IMR-90 (cell line): ENCODE data around the gene ACOX1. TPM values are rescaled to one million over a fixed set of nuclear protein-coding genes. Genes with fewer than 3 reads are reported as not detected.

Experiments
- ATAC-seq: fragments of 200-7000 bp; cut with Tn5 transposase; 2 replicates; pipeline ENCODE4 v1.9.1; 2020; ENCODE audit warnings: low read depth, mild to moderate bottlenecking, moderate library complexity
- BruUV-seq: library from RNA; stranded (reverse); fragments of 400-500 nt; replicated peaks from 2 replicates; lab custom pipeline; 2021; lab: Mats Ljungman, UMichigan
- CTCF ChIA-PET: fragments of 300-600 bp; formaldehyde crosslinking; extraction: SDS; loops from one replicate; lab custom pipeline; 2021; ENCODE audit warnings: antibody characterized with exemption; lab: Yijun Ruan, JAX
- POLR2A ChIA-PET: fragments of 300-600 bp; sonication (Branson Sonifier 250); formaldehyde crosslinking; loops from one replicate; lab custom pipeline; 2022; ENCODE audit warnings: antibody characterized with exemption; ENCODE audit not compliant: unreplicated experiment; lab: Charles Lee
- DNase-seq: peaks from one replicate; pipeline ENCODE4 v3.0.0; 2013
- H2AFZ ChIP-seq: replicated peaks from 2 replicates; pipeline ENCODE3; 2013; ENCODE audit warnings: low read length, mild to moderate bottlenecking; ENCODE audit not compliant: poor library complexity
- H2AK5ac ChIP-seq: 2 replicates; pipeline ENCODE4 v1.6.1; 2013; ENCODE audit warnings: low read depth, low read length, inconsistent platforms
- H2AK9ac ChIP-seq: replicated peaks from 2 replicates; pipeline ENCODE3; 2013; ENCODE audit warnings: mild to moderate bottlenecking, low read depth, low read length, moderate library complexity; ENCODE audit not compliant: poor library complexity
- H2BK120ac ChIP-seq: 2 replicates; pipeline ENCODE4 v1.6.1; 2013; ENCODE audit warnings: low read depth, low read length, inconsistent platforms
- H2BK15ac ChIP-seq: 3 replicates; pipeline ENCODE4 v1.6.1; 2013; ENCODE audit warnings: low read depth, low read length, inconsistent platforms
- H2BK20ac ChIP-seq: 2 replicates; pipeline ENCODE4 v1.6.1; 2013; ENCODE audit warnings: low read depth, mild to moderate bottlenecking, inconsistent platforms, low read length, moderate library complexity
- H2BK5ac ChIP-seq: 2 replicates; pipeline ENCODE4 v1.6.1; 2013; ENCODE audit warnings: mild to moderate bottlenecking, low read depth, low read length, inconsistent platforms; ENCODE audit not compliant: poor library complexity, severe bottlenecking
- H3K14ac ChIP-seq: replicated peaks from 2 replicates; pipeline ENCODE4 v1.6.1; 2013; ENCODE audit warnings: low read depth, low read length, inconsistent platforms
- H3K18ac ChIP-seq: 2 replicates; pipeline ENCODE4 v1.6.1; 2013; ENCODE audit warnings: low read depth, low read length, control low read depth
- H3K23ac ChIP-seq: 2 replicates; pipeline ENCODE4 v1.6.1; 2013; ENCODE audit warnings: low read depth, low read length, inconsistent platforms
- H3K27ac ChIP-seq: 2 replicates; pipeline ENCODE4 v1.5.1; 2013; ENCODE audit warnings: mild to moderate bottlenecking, control low read depth, low read length; ENCODE audit not compliant: insufficient read depth
- H3K27me3 ChIP-seq: 2 replicates; pipeline ENCODE4 v1.6.1; 2013; ENCODE audit warnings: low read length; ENCODE audit not compliant: control insufficient read depth, insufficient read depth
- H3K36me3 ChIP-seq: 2 replicates; pipeline ENCODE4 v1.6.1; 2013; ENCODE audit warnings: low read length, mixed read lengths; ENCODE audit not compliant: control insufficient read depth, insufficient read depth
- H3K4ac ChIP-seq: 2 replicates; pipeline ENCODE4 v1.6.1; 2013; ENCODE audit warnings: low read depth, low read length, inconsistent platforms
- H3K4me1 ChIP-seq: 2 replicates; pipeline ENCODE4 v1.6.1; 2013; ENCODE audit warnings: low read length, mixed read lengths; ENCODE audit not compliant: control insufficient read depth, insufficient read depth
- H3K4me2 ChIP-seq: 2 replicates; pipeline ENCODE4 v1.6.1; 2013; ENCODE audit warnings: low read depth, mild to moderate bottlenecking, control low read depth, low read length, moderate library complexity
- H3K4me3 ChIP-seq: 2 replicates; pipeline ENCODE4 v1.5.1; 2013; ENCODE audit warnings: low read depth, mild to moderate bottlenecking, control low read depth, low read length, moderate library complexity; ENCODE audit not compliant: insufficient read depth
- H3K56ac ChIP-seq: 2 replicates; pipeline ENCODE4 v1.6.1; 2013; ENCODE audit warnings: low read length, inconsistent platforms; ENCODE audit not compliant: insufficient read depth; ENCODE audit errors: extremely low read depth
- H3K79me1 ChIP-seq, 2 experiments: 2 replicates each; pipeline ENCODE4 v1.6.1; 2013; ENCODE audit warnings: low read length in 2 of 2, inconsistent platforms in 1 of 2, low read depth in 1 of 2
- H3K9ac ChIP-seq: 2 replicates; pipeline ENCODE4 v1.6.1; 2013; ENCODE audit warnings: low read depth, low read length, control low read depth
- H3K9me1 ChIP-seq: 2 replicates; pipeline ENCODE4 v1.6.1; 2013; ENCODE audit warnings: low read length, inconsistent platforms; ENCODE audit not compliant: insufficient read depth
- H3K9me3 ChIP-seq: 2 replicates; pipeline ENCODE4 v1.6.1; 2013; ENCODE audit warnings: low read length; ENCODE audit not compliant: control insufficient read depth, insufficient read depth
- H4K20me1 ChIP-seq: 2 replicates; pipeline ENCODE4 v1.6.1; 2013; ENCODE audit warnings: low read length, inconsistent platforms; ENCODE audit not compliant: insufficient read depth
- H4K5ac ChIP-seq: 2 replicates; pipeline ENCODE4 v1.6.1; 2013; ENCODE audit warnings: mild to moderate bottlenecking, low read depth, low read length, control low read depth
- H4K8ac ChIP-seq, 2 experiments: 2 replicates each; pipeline ENCODE4 v1.6.1; 2013; ENCODE audit warnings: low read depth in 2 of 2, low read length in 2 of 2, control low read depth in 1 of 2, inconsistent platforms in 1 of 2
- H4K91ac ChIP-seq: 2 replicates; pipeline ENCODE4 v1.6.1; 2013; ENCODE audit warnings: low read depth, low read length, inconsistent platforms; ENCODE audit not compliant: insufficient read depth
- BHLHE40 ChIP-seq: fragments of 150-350 bp; IDR thresholded peaks from 2 replicates; pipeline ENCODE4 v1.6.1; 2016; ENCODE audit warnings: mild to moderate bottlenecking, low read depth, low read length
- MAZ ChIP-seq: IDR thresholded peaks from 2 replicates; pipeline ENCODE4 v1.6.1; 2012; ENCODE audit warnings: low read depth, mild to moderate bottlenecking, low read length, improper control_type of control experiment, moderate library complexity, borderline replicate concordance
- RCOR1 ChIP-seq: IDR thresholded peaks from 2 replicates; pipeline ENCODE4 v1.6.1; 2012; ENCODE audit warnings: mild to moderate bottlenecking, low read length, improper control_type of control experiment; ENCODE audit not compliant: insufficient replicate concordance
- WGBS, 2 experiments: methylation state at CpG; one replicate each; pipeline versions ENCODE4 v1.1.5 to v1.1.7; 2013; ENCODE audit warnings: missing lambda C conversion rate in 2 of 2; ENCODE audit not compliant: insufficient read length in 1 of 2; ENCODE audit errors: extremely low coverage in 2 of 2; 5-methylcytosine and 5-hydroxymethylcytosine counted together
- dilution Hi-C: fragments of 300-500 bp; cut with HindIII; formaldehyde crosslinking; loops from one replicate; pipeline ENCODE4 v1.14.3; 2018; ENCODE audit warnings: low sequenced_read_pairs; ENCODE audit not compliant: unreplicated experiment
- in situ Hi-C: fragments of 300-500 bp; cut with MboI; formaldehyde crosslinking; loops from 3 replicates; pipeline ENCODE4 v1.14.3; 2019; ENCODE audit warnings: low sequenced_read_pairs, inconsistent platforms, mixed read lengths
- intact Hi-C: fragments of 100-400 bp; cut with micrococcal nuclease; formaldehyde crosslinking; loops from 2 replicates; pipeline ENCODE4 v1.10.0; 2022
- polyA plus RNA-seq, 3 experiments: library from polyadenylated mRNA; depleted of rRNA; stranded (reverse); fragments of >200 nt; gene quantifications; 2 replicates each; pipeline ENCODE4 v1.2.3, GENCODE V29; 2012; ENCODE audit warnings: low replicate concordance in 1 of 3
- total RNA-seq: library from RNA; depleted of rRNA; stranded (reverse); fragments of >200 nt; gene quantifications from 2 replicates; pipeline ENCODE4 v1.2.3, GENCODE V29; 2012

Gene ACOX1
- total and polyA plus RNA-seq, 2 of the 4 experiments (the other 2 are of a cell fraction): 16.1 to 94.8 TPM

- peaks cover 6% of the 10 kb centered on the region; the same call in 1 of the 2 replicates for H3K27me3 ChIP-seq
- no peak overlapping the region for H4K8ac ChIP-seq
- H3K9ac ChIP-seq: no peak overlapping the region
- H3K36me3 ChIP-seq: no peaks in the 10 kb centered on the region
- H4K5ac ChIP-seq: no peak overlapping the region
- ChIA-PET POLR2A (no interaction called here), CTCF (no interaction called here)
- H3K4me1 ChIP-seq: peaks cover 2% of the 10 kb centered on the region; the same call in 1 of the 2 replicates
- intact Hi-C loops: no loop called here
- H4K91ac ChIP-seq: no peak overlapping the region
- H2BK20ac ChIP-seq: no peak overlapping the region
- H2BK5ac ChIP-seq: no peak overlapping the region
- dilution Hi-C loops: no loop called here
- H3K9me1 ChIP-seq: no peaks in the 10 kb centered on the region
- H2BK15ac ChIP-seq: no peak overlapping the region
- WGBS, 2 experiments: 74% methylated on average over 6 of the region's 12 CpGs; no CpG with 5 or more reads in 1 of the 2 experiments
- H3K4me3 ChIP-seq: no peak overlapping the region
- H3K9me3 ChIP-seq: no peaks in the 10 kb centered on the region
- no peaks in the 10 kb centered on the region for H4K20me1 ChIP-seq
- no peak overlapping the region for H2AFZ ChIP-seq
- H2AK5ac ChIP-seq: no peak overlapping the region
- no peak overlapping the region for H3K4me2 ChIP-seq
- no peak overlapping the region for H3K14ac ChIP-seq
- H3K79me1 ChIP-seq: no peaks in the 10 kb centered on the region
- no peak overlapping the region for H3K18ac ChIP-seq
- in situ Hi-C loops: no loop called here
- DNase-seq: no peak
- no peak overlapping the region for H2AK9ac ChIP-seq
- no peak overlapping the region for H3K27ac ChIP-seq
- no peak for TF ChIP-seq MAZ
- no peak for TF ChIP-seq RCOR1
- TF ChIP-seq BHLHE40: no peak
- H3K56ac ChIP-seq: no peak overlapping the region
- H3K4ac ChIP-seq: no peak overlapping the region
- no TSS peak for BruUV-seq
- no peak overlapping the region for H3K23ac ChIP-seq
- H2BK120ac ChIP-seq: no peak overlapping the region
- no peak for ATAC-seq
Observed at GRCh38 chr17:76025294-76025693, 46.3 kb upstream of the ACOX1 start.
